HG02623 (cell line): ENCODE measurements around the gene GRHL3.
"Not testable (repeated sequence)": the region's sequence is repeated elsewhere in the genome, so short reads cannot be mapped to it uniquely, and the experiment has no call there.

Experiments used
- ATAC-seq: cut with Tn5 transposase; IDR thresholded peaks from one replicate; pipeline ENCODE4 v1.9.1; 2021; ENCODE audit warnings: moderate library complexity; ENCODE audit not compliant: unreplicated experiment

Gene GRHL3

DNA sequence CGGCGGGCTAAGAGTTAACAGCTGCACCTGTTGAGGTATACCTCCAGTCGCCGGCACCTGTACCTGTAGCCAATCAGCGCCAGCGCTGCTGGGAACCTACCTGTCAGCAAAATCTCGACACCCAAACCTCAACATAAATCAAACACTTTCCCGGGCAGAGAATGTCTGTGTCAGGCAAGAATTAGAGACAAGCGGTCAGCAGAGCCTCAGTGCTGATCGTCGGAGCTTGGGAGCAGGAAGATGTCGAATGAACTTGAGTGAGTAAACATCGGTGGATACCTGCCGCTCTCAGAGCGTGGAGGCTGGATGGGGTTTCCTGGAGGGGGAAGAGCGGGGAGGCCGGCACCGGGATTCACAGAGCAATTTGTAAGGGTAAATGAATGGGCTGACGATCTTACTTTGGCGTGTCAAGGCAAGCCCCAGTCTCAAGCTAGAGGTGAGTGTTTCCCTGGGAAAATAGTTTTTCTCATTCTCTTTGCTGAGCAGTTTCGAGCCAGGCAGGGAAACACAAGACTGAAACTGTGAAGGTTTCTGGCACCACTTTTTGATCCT, at the start of gene GRHL3:
Gene GRHL3, plus strand, starts transcription at position 46 of the 552 bp plus-strand sequence. Its CDS starts 195 bp downstream, at position 241.
- ATAC-seq, result no peak

GRCh38 chr1:24274203-24275103, 44.7 kb upstream of the GRHL3 start:
- ATAC-seq, result not testable (repeated sequence)

GRCh38 chr1:24275104-24275410, 44.1 kb upstream of the GRHL3 start:
- ATAC-seq, result no peak

GRCh38 chr1:24275510-24275909, 43.6 kb upstream of the GRHL3 start:
- ATAC-seq, result no peak

DNA sequence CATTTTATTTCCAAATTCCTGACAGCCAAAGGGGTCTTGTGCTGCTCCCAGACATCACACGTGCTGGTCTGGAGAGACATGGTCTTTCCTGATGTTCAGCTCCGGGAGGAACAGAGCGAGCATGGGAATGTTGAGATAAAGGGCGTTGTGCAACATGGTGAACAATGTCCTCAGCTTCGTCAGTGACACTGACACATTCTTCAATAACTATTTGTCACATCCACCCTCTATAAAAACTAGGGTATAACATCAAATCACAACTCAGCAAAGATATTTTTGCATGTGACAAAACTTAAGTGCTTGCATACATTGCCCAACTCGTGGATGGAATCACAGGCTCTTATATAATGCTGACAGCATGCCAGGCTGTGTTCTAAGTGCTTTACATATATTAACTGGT, 42.4 kb upstream of the GRHL3 start:
- no peak for ATAC-seq

GRCh38 chr1:24277420-24278169, 41.6 kb upstream of the GRHL3 start:
- ATAC-seq, result no peak

GRCh38 chr1:24278726-24279125, 40.4 kb upstream of the GRHL3 start:
- no peak for ATAC-seq

- ATAC-seq, result no peak
Observed at GRCh38 chr1:24279590-24280232, 39.4 kb upstream of the GRHL3 start.

GRCh38 chr1:24281591-24281990, 37.6 kb upstream of the GRHL3 start:
- ATAC-seq, result no peak

DNA sequence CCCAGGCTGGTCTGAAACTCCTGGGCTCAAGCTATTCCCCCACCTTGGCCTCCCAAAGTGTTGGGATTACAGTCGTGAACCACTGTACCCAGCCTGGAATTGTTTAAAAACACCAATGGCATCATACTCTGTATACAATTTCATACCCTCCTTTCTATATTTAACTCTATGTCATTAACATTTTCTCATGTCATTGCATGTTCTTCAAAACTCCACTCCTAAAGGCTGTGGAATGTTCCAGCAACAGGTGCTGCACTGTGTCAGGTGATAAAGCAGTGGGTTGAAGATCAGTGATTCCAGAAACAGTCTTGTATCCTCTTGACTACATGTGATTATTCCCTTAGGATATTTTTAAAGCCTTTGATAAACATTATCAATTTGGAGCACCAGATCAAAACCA, 36.7 kb upstream of the GRHL3 start:
- no peak for ATAC-seq

DNA sequence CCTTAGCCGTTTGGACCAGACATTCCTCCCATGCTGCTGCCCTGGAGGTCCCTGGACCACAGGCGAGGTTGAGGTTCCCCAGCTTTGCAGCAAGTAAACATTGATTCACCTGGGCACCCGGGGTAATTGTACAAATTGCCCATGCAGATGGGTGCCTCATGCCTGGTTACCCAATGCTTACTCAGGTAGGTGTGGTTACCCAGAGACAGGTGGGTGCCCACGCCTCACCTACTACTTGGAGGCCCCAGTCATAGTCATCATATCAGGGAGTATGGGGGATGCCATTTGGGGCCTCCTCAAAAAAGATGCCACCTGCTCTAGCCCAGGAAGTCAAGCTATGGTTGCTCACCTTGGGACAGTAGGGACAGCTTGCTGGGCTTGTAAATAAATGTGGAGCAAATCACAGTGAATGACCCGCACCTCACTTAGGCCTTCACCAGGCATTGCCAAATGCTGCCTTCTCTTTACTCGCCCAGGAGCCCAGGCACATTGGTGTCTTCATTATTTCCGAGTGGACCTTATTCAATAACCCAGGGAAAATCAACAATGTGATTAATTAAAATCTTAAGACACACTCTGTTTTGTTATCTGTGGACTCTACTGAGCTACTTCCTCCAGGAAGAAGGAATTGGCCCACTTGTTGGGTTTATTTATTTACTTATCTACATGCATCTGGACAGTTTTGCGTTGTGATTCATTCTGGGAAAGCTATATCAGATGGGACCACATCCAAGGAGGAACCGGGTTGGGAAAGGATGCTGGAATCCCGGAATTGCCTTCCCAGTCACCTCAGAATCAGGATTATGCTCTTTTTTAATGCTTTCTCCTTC, 35.6 kb upstream of the GRHL3 start:
- ATAC-seq, result no peak

- ATAC-seq, result no peak
Observed at GRCh38 chr1:24284156-24284471, 35.0 kb upstream of the GRHL3 start.

DNA sequence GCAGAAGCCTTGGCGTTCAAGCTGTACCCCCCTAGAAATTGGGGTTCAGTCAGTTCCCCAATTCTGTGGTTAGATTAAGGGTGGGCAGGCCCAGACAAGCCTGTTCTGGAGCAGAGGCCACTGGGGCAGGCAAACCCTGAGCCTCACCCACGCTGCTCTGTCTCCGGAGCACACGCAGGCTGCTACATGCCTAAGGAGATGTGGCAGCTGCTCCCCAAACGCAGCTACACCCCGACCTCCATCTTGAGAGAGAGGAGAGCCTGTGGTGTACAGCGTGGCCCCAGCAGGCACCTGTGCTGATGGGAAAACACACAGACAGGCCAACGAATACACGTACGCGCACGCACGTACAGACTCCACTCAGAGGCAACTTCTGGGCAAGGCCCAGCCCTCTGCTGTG, 33.9 kb upstream of the GRHL3 start:
- ATAC-seq, result no peak

- no peak for ATAC-seq
Observed at GRCh38 chr1:24286246-24287010, 32.7 kb upstream of the GRHL3 start.

DNA sequence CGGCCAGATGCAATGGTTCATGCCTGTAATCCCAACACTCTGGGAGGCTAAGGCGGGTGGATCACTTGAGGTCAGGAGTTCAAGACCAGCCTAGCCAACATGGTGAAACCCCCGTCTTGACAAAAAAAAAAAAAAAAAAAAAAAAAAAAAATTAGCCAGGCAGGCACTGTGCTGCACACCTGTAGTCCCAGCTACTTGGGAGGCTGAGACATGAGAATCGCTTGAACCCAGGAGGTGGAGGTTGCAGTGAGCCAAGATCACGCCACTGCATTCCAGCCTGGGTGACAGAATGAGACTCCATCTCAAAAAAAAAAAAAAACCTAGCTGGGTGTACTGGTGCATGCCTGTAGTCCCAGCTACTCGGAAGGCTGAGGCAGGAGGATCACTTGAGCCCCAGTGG, 31.4 kb upstream of the GRHL3 start:
- ATAC-seq, result not testable (repeated sequence)

DNA sequence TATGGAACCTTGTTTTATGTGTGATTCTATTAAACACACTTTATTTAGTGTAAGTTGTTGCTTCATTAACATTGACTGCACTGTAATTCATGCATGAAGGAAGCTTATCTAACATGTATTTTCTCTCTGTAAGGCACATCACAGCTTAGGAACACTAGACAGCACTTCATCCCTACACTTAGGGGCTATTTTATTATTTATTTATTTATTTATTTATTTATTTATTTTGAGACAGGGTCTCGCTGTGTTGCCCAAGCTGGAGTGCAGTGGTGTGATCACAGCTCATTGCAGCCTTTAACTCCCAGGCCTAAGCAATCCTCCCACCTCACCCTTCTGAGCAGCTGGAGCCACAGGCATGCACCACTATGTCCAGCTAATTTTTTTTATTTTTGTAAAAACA, 30.7 kb upstream of the GRHL3 start:
- ATAC-seq, result no peak

DNA sequence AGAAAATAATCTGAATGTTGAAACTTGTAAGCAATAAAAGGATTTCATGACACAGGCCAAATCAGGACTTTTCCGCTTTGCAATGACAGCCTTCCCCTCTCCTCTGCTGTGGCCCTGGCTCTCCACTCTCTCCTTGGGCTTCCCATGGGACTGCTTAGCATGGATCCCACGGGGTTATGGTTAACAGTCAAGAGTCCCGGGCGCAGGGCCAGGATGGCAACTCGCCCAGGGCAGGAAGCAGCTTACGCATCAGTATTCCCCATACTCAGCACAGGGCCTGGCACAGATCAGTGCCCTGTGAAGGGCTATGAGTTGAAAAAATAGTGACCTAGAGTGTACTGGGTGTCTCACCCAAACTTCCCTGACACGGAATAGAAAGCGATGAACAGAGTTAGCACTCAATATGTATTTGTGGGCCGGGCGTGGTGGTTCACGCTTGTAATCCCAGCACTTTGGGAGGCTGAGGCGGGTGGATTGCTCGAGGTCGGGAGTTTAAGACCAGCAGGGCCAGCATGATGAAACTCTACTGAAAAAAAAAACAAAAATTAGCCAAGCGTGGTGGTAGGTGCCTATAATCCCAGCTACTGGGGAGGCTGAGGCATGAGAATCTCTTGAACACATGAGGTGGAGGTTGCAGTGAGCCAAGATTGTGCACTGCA, 29.1 kb upstream of the GRHL3 start:
- ATAC-seq, result no peak

GRCh38 chr1:24290933-24291487, 28.1 kb upstream of the GRHL3 start:
- no peak for ATAC-seq

- no peak for ATAC-seq
Observed at GRCh38 chr1:24292103-24292502, 27.1 kb upstream of the GRHL3 start.
